Measurements from ENCODE around the gene BRD9.
"Not testable (repeated sequence)": the region's sequence is repeated elsewhere in the genome, so short reads cannot be mapped to it uniquely, and the experiment has no call there.

BRD9 gene

DNA sequence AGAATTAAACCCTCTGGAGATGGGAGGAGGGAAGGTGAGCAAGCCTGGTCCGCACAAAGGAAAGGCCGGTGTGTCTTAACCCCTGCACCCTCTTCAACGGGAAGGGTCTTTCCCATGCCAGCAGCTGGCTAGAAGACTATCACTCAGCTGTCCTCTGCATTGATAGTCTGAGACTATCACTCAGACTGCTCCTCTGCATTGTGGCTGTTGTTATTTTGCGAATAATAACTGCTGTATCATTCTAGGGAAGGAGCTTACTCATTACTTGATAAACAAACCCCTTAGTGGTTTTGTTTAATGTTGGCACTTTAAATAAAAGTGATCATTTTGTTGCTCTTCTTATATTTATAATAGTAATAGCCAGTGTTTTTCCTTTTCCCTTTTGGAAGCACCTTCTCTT, 8.2 kb upstream of the BRD9 start:
- DNase-seq = no peak

GRCh38 chr5:893711-894110, 1.1 kb upstream of the BRD9 start:
- no peak for DNase-seq

GRCh38 chr5:893137-893506, 521 bp upstream of the BRD9 start:
- DNase-seq = no peak

DNA sequence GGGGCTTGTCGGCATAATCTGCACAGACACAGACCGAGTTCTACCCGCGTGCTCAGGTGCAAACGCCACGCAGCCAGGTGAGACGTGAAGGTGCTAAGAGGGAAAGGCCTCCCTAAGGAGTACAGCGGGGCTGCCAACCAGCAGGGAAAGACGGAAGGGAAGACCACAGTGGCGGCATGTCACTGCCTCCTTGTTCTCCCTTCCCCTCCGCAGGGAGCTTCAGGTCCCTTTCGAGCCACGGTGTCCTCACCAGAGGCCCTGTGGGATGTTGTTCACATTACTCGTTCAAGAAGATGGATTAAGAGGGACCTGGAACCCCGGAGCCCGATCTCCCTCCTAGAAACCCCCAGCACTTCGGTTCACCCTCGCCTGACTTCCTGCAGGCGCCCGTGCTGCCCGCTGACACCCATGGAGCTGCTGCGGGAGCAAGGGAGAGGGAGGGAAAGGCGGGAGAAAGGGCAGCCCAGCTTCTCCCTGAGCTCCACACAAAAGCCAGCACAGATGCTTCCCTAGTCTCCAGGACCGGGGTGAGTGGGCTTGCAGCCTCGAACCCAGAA, 686 bp downstream of the BRD9 start:
- no peak for DNase-seq

DNA sequence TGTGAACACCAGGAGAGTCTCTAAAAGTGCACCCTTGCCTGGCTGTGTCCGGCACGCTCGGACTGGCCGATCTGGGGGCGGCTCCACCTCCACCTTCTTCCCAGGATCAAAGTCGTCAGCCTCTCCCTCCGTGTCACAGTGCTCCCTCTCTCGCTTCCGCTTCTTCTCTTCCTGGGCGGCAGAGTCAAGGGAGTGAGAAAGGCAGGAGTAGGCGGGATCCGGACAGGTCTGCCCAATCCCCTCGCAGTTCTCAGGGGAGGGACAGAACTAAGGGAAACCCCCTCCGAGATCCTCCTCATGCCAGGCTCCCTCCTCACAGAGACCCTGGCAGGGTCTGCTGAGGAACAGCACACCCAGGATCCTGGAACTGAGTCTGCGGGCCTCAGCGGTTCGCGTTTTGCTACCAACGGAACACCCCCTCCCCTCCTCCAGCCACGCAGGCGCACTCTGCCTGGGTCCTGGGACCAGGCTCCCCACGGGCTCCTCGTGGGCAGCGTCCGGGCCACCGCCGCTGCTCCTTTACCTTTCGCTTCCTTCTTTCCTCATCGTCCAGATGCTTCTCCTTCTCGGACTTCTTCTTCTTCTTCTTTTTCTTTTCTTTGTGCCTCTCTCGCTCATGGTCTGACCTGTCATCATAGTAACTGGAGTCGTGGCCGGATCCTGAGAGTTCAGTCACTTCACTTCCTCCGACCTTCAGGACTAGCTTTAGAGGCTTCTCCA, 1.3 kb downstream of the BRD9 start:
- no peak for DNase-seq

DNA sequence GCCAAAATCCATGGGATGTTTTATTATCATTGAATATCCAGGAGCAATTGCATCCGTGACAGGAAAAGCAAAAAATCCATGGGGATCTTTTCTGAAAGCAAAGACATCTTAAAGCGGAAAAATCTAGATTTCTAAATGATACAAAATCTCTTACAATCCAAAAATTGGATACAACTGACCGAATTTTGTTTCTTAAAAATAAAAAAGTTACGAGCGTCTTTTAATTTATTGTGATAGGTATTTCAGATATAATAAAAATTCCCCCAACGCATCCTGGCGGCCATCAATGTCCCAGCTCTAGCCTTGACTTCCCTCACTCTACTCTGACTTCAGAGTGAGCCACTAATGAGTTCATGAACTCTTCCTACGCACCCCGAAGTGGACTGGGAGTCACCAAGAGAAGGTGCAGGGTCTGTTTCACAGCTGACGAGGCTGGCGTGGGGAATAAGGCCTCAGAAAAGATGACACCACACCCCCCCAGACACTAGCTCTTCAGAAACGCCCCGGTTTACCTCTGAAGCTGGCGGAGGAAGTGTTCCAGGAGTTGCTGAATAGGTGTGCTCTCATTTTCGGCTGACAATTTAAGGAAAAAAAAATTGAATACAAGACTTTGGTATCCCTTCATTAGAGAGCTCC, 3.4 kb downstream of the BRD9 start:
- DNase-seq = no peak

- DNase-seq = no peak
These were observed 4.0 kb downstream of the BRD9 start for GRCh38 chr5:888638-889035.

DNA sequence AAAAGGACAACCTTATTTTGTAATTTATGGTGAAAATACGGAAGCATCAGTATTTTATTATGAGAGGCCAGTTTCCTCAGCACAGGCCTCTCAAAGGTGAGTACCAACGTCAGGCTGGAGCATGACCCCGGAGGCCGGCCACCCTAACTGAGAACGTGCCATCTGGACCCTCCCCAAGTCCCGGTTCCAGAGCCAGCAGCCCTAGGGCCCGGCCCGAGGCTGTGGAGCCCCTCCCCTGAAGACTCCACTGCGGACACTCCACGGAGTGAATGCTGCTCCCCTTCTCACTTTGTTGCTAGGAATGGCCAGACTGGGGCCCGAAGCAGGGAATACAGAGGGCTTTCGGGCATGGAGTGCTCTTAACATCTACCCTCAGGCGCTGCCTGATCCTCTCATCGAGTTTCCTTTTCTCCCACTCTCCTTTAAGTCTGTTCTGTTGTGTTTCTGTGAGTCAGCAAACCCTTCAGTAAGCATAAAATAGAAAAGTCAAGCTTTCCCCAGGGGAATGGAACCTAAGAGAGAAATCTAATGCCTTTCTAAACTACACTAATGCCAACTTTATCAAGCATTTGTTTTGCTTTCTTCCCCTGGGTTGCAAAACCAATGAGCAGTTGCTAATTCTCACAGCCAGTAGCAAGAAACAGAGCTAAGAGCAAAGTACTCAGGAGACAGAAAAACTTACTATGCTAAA, 4.5 kb downstream of the BRD9 start:
- no peak for DNase-seq

DNA sequence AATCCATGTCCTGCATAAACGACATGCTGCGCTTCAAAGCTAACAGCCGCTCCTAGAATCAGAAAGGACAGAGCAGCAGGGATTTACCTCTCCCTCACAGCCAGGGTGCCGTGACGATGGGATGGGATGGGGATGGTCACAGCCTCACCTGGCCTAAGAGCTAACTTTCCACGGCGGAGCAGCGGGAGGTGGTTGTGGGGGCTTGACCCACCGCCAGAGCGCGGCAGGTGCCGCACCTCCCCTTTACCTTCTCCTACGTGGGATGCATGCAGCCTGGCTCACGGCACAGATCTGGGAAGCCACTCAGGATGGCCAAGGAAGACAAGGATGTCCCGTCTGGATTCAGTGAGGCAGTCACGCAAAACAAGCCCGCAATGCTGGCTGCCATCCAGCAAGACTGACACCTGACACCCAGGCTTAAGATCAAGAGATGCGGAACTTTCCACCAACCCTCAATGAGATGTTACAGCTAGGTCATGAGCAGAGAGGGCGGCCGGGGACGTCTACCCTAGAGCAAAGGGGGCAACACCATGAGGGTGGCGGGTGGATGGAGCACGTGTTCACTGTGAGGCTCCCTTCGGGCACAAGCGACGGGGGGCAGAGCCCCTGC, 5.8 kb downstream of the BRD9 start:
- no peak for DNase-seq

GRCh38 chr5:886036-886435, 6.6 kb downstream of the BRD9 start:
- no peak for DNase-seq

DNA sequence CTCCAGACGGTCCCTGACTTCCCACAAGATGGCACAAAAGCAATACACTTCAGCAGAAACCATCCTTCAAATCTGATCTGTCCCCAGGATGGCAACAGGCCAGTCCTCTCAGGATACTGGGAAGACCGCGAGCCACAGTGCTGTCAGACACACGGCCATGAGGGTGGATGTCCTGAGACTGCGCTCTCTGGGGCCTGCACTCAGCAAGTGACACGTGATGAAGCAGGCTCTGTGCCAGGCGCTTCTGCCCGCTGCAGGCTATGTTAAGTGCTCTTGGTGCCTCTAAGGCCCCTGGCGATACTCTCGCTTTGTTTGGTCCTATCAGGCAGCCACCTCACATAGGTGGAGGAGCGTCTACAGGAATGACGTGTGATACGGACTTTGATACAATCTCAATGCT, 7.1 kb downstream of the BRD9 start:
- DNase-seq = peak; percentile 50

GRCh38 chr5:885127-885442, 7.5 kb downstream of the BRD9 start:
- no peak for DNase-seq

DNA sequence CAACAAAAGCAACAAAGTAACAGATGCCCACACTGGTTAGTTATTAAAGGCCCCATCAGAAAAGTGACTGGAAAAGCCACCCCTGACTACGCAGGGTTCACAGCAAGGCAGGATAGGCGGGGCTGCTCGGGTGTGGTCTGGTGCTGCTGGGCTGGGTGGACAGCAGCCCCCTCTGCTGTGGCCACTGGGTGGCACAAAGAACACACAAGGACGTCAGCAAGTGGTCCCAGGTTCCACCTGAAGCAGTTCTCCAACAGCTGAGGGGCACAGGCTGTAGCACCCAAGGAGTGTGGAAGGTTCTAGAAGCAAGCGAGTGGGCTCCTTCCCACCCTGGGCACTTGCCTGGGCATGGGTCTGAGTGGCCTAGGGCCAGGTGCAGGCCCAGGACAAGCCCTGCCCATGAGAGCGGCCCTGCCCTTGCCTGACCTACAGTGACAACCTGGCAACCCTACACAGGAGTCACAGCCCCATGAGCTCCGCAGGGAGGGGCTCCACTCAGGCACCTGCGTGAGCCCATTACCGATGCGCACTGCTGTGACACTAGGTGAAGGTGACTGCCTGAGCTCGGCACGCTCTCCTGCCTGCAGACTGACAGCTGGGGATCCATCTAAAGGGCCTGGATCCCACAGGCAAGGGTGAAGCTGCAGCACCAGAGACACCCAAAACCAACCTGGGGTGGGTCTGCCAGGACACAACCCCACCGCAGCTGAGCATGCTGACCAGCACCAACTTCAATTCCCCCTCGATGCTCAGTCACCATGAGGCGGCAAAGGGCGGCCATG, 8.1 kb downstream of the BRD9 start:
- DNase-seq = no peak

- no peak for DNase-seq
These were observed 9.0 kb downstream of the BRD9 start for GRCh38 chr5:883475-884181.

GRCh38 chr5:882253-883183, 10.1 kb downstream of the BRD9 start:
- DNase-seq = no peak

DNA sequence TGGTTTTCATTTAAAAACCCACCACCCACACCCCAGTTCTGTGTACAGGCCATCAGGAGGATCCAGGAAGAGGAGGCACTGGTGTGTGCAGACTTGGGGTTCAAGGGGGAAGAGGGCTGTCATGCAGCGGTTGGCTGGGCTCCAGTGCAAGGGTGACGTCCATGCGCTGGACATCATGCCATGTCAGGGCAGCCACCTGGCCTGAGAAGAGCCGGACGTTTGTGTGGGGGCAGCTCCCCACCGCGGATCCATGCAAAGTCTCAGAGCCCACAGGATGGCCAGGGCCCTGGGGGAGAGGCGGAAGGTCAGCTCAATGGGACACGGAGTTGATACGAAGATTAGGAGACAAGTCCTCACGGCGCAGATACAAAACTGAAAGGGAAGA, 11.1 kb downstream of the BRD9 start:
- DNase-seq = no peak

GRCh38 chr5:880816-881550, 11.6 kb downstream of the BRD9 start:
- DNase-seq = no peak

DNA sequence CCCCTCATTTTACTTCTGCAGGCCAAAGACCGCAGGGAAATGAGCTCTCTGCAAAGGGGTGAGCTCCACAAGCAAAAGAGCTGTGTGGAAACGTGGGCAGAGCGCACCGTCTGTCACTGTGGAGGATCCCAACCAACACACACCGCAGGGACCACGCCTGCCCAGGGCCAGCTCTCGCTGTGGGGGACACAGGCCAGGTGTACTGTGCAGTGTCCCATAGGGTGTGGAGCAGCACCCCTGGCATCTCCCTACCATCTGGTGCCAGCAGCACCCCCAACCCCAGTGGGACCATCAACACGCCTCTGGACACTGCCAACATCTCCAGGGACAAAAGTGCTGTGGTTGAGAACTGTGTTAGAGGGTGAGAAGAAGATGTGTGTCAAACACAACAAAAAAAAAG, 13.9 kb downstream of the BRD9 start:
- not testable (repeated sequence) for DNase-seq

- DNase-seq = no peak
These were observed 14.5 kb downstream of the BRD9 start for GRCh38 chr5:878125-878524.

All from DMS153 (cell line).